LNCAP (cell line): ENCODE measurements around the gene G6PC1.
A peak's percentile ranks its signal among the peaks of the same experiment; 100 is the strongest.

Experiments used
- CTCF ChIP-seq: fragments of 450-650 bp; IDR thresholded peaks from 2 replicates; pipeline ENCODE4 v1.5.1; 2017; ENCODE audit warnings: mild to moderate bottlenecking

The G6PC1 gene

GRCh38 chr17:42917236-42917603, 16.6 kb downstream of the G6PC1 start:
- no peak for TF ChIP-seq CTCF

DNA sequence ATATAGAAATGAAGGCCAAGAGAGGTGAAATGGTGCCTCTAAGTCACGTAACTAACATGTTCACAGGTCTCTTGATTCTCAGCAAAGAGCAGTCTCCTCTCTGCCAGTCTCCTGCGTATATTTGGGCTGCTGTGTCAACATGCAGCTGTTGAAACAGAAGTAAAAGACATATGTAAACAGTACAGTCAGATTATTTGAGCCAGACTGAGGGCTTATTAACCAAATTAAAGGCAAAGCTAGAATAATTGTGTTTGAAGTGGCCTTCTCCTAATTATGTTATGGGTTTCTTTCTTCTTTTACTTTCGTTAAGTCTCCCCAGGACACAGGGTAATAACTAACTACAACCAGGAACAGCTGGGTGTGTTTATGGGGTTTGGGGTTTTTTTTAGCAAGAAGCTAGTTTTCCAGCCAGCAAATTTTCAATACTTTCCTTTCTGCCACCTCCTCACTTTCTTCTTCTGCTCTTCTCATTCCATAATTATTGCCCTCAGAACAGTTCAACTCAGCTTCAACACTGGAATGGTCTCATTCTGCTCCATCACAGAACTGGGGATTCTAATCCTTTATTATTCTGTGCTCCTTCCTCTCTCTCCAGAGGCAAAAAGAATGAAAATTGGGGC, 18.4 kb downstream of the G6PC1 start:
- TF ChIP-seq CTCF = no peak

GRCh38 chr17:42920106-42920900, 19.7 kb downstream of the G6PC1 start:
- no peak for TF ChIP-seq CTCF

- TF ChIP-seq CTCF = no peak
Observed at GRCh38 chr17:42920922-42921321, 20.3 kb downstream of the G6PC1 start.

GRCh38 chr17:42922294-42922693, 21.7 kb downstream of the G6PC1 start:
- no peak for TF ChIP-seq CTCF

- TF ChIP-seq CTCF = no peak
Observed at GRCh38 chr17:42924891-42925290, 24.3 kb downstream of the G6PC1 start.

DNA sequence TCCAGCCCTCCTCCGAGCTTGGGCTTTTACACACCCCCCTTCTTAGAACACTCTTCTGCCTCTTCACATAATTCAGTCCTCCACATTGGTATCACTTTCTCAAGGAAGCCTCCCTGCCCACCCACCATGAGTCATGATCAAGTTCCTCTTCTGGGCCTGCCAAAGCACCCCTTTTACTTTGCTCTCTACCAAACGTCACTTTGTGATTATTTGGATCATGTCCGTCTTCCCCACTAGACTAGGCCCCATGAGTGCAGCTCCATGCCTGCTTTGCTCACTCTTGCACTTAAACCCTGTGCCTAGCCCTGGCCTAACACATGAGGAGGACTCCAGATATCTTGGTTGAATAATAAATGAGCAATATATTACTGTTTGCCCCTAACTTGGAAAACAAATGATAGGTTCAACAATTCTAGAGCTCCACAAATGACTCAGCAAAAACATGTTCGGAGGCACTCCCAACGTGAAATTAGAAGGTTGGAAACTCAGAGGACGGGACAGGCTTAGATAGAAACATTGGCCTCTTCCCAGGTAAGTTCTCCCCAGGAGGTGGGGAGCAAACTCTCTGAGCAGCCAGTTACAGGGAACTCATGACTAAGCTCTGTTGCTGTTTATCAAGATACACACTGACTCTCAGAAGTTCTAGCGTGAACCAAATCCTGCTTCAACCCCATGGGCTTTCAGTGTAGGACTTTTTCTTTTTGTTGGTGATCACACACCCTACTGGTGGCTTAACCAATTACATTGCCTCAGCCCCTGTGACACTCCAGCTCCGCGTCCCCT, 28.3 kb downstream of the G6PC1 start:
- TF ChIP-seq CTCF = peak; percentile 52; the same call in 1 of the 2 replicates
